ENCODE data around the gene PDE6H. TPM values are rescaled to one million over a fixed set of nuclear protein-coding genes. Genes with fewer than 3 reads are reported as not detected.

The PDE6H gene
- total and polyA plus RNA-seq, 10 of the 15 experiments (the other 5 are each of a cell fraction or from before 2014, with no cell fraction given), result 0.16 TPM; not detected in 9

GRCh38 chr12:14981049-14981448, 8.2 kb downstream of the PDE6H start (continued):
- no peak for TF ChIP-seq CUX1 (IDR thresholded peaks at IDR 0.05; ENCODE audit: insufficient replicate concordance, low read depth, low read length)
- no peak for TF ChIP-seq RBBP5 (conservative IDR thresholded peaks at IDR 0.05)
- TF ChIP-seq BRCA1 (IDR thresholded peaks at IDR 0.05; ENCODE audit: low read depth, low read length), result no peak
- TF ChIP-seq MEF2B (IDR thresholded peaks at IDR 0.05; ENCODE audit: partially characterized antibody, poor library complexity, severe bottlenecking), result no peak
- TF ChIP-seq NFIC (IDR thresholded peaks at IDR 0.05; ENCODE audit: low read depth, low read length), result 0 out of 2 replicates have a peak, but pooled peaks have one; percentile 61
- no peak for TF ChIP-seq HSF1 (IDR thresholded peaks at IDR 0.05; ENCODE audit: low read depth, low read length)
- TF ChIP-seq HDGF (IDR thresholded peaks at IDR 0.05), result no peak
- TF ChIP-seq MTA3 (IDR thresholded peaks at IDR 0.05; ENCODE audit: borderline replicate concordance, low read length), result no peak
- TF ChIP-seq SIX5 (IDR thresholded peaks at IDR 0.05; ENCODE audit: low read depth, low read length, severe bottlenecking), result no peak
- TF ChIP-seq ZNF274 (IDR thresholded peaks at IDR 0.05; ENCODE audit: insufficient read depth, insufficient read length), result no peak
- TF ChIP-seq NR2F1 (conservative IDR thresholded peaks at IDR 0.05), result 0 out of 2 replicates have a peak, but pooled peaks have one; percentile 18
- peak; percentile 22; the same call in 1 of the 2 replicates for TF ChIP-seq PAX5 (IDR thresholded peaks at IDR 0.05; ENCODE audit: borderline replicate concordance, low read depth, low read length)
- TF ChIP-seq BCL11A (IDR thresholded peaks at IDR 0.05; ENCODE audit: low read depth, low read length), result peak; percentile 49; the same call in 1 of the 2 replicates
- no peak for TF ChIP-seq SKIL (IDR thresholded peaks at IDR 0.05; ENCODE audit: low read depth, poor library complexity, severe bottlenecking)
- peak; percentile 63 for TF ChIP-seq IKZF1 (conservative IDR thresholded peaks at IDR 0.05)
- no peak for TF ChIP-seq MLLT1 (IDR thresholded peaks at IDR 0.05)
- TF ChIP-seq BMI1 (IDR thresholded peaks at IDR 0.05; ENCODE audit: borderline replicate concordance), result no peak
- TF ChIP-seq JUND (IDR thresholded peaks at IDR 0.05; ENCODE audit: low read depth, low read length), result no peak
- peak; percentile 40; the same call in 1 of the 2 replicates for TF ChIP-seq EED (IDR thresholded peaks at IDR 0.05; ENCODE audit: low read depth)
- TF ChIP-seq IKZF2 (IDR thresholded peaks at IDR 0.05), result peak; percentile 49 to 73; a peak in 3 of 4 replicates
